WERI-Rb-1 (cell line): ENCODE data around the gene FGD5.

Source experiments
- DNase-seq: peaks from one replicate; pipeline ENCODE4 v3.0.0-alpha.2; 2020
- H3K27ac ChIP-seq: fragments of 250-450 bp; sonication (Bioruptor Pico); 2 replicates; pipeline ENCODE4 v1.5.1; 2020; ENCODE audit warnings: mild to moderate bottlenecking, moderate library complexity
- H3K27me3 ChIP-seq: fragments of 250-450 bp; sonication (Bioruptor Pico); 2 replicates; pipeline ENCODE4 v1.5.1; 2021; ENCODE audit warnings: mild to moderate bottlenecking, low read depth, moderate library complexity; ENCODE audit not compliant: insufficient read depth, severe bottlenecking
- H3K36me3 ChIP-seq: fragments of 250-450 bp; sonication (Bioruptor Pico); 2 replicates; pipeline ENCODE4 v1.5.1; 2020; ENCODE audit warnings: mild to moderate bottlenecking, moderate library complexity
- H3K4me3 ChIP-seq: 2 replicates; pipeline ENCODE4 v1.5.1; 2011; ENCODE audit warnings: low read depth, mild to moderate bottlenecking, control low read depth, low read length
- H3K9me3 ChIP-seq: fragments of 250-450 bp; sonication (Bioruptor Pico); 2 replicates; pipeline ENCODE4 v1.5.1; 2021; ENCODE audit warnings: mild to moderate bottlenecking, moderate library complexity; ENCODE audit not compliant: severe bottlenecking
- TF ChIP-seq, protein P1 (sequence below): IDR thresholded peaks from 2 replicates; pipeline ENCODE4 v1.5.1; 2011; ENCODE audit warnings: low read depth, mild to moderate bottlenecking, control low read depth, inconsistent platforms, low read length

FGD5 gene

DNA sequence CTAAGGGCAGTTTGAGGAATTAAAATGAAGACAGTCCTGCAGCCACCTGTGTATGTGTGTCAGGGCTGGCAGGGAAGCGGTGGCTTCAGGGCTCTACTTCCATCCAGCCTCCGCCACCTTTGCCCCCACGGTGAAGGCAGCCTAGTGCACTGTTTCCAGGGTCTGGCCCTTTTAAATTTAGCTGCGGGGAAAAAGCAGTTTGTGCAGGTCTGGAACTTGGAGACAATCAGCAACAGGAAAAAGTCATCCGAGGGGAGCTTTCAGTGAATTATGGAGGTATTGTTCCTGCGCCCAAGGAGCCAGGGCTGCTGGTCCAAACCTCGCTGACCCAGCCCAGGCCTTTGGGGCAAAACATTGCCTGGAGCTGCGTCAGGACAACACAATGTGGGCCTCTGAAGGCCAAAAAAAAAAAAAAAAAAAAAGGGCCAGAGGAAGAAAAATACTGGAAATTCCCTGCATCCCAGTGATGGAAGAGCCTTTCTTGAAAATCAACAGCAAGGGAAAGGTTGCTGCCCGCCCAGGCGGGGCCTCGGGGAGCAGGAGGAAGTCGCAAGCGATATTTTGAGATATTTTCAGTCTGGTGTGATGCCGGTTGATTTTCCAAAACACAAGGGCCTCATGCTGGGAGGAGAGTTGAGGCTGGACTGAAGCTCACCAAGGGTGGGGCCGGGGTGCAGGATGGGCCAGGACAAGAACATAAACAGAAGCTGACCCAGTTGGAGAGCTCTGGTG is 25.5 kb upstream of the FGD5 start:
- Histone ChIP-seq H3K4me3 (no peak overlapping the region), H3K36me3 (no peaks in the 10 kb centered on the region), H3K27ac (no peak overlapping the region), H3K27me3 (peaks cover 71% of the 10 kb centered on the region), H3K9me3 (no peaks in the 10 kb centered on the region)
- DNase-seq, result no peak
- TF ChIP-seq, protein P1, sequence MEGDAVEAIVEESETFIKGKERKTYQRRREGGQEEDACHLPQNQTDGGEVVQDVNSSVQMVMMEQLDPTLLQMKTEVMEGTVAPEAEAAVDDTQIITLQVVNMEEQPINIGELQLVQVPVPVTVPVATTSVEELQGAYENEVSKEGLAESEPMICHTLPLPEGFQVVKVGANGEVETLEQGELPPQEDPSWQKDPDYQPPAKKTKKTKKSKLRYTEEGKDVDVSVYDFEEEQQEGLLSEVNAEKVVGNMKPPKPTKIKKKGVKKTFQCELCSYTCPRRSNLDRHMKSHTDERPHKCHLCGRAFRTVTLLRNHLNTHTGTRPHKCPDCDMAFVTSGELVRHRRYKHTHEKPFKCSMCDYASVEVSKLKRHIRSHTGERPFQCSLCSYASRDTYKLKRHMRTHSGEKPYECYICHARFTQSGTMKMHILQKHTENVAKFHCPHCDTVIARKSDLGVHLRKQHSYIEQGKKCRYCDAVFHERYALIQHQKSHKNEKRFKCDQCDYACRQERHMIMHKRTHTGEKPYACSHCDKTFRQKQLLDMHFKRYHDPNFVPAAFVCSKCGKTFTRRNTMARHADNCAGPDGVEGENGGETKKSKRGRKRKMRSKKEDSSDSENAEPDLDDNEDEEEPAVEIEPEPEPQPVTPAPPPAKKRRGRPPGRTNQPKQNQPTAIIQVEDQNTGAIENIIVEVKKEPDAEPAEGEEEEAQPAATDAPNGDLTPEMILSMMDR, result no peak

DNA sequence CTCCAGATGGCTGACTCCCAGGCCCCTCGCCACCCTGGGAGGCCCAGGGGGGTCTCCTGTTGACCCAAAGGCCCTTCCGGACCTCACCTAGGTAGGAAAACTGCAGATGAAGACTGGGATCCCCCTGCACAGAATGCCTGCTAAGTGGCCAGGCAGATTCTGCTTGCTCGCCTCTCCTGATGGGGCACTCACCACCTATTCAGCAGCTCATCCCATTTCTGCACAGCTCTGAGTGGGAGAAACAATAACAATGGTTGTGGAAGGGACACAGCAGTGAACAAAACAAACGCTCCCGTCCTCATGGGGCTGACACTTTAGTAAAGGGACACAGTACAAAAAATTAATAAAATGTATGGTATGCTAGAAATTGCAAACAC is 24.9 kb upstream of the FGD5 start:
- H3K27ac ChIP-seq, result no peak overlapping the region
- TF ChIP-seq, protein P1, result no peak
- no peaks in the 10 kb centered on the region for H3K36me3 ChIP-seq
- DNase-seq, result no peak
- no peak overlapping the region for H3K4me3 ChIP-seq
- no peaks in the 10 kb centered on the region for H3K9me3 ChIP-seq
- H3K27me3 ChIP-seq, result peaks cover 76% of the 10 kb centered on the region

DNA sequence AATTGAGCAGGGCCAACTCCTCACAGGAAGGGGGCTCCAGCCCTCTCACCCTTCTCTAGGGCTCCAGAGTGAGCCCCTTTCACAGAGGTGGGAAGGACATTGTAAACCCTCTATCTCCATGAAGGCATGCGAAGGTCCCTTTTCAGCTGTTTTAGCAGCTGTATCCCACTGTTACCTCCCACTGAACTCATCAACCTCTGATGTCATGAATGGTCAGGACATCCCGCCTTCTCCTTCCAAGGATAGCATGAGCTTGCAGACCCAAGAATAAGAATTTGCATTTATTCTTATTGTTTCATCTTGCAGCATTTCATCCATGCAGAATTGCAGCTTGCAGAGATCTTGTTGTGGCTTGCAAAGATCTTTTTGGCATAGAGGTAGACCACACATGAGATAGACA is 24.3 kb upstream of the FGD5 start:
- no peak for DNase-seq
- Histone ChIP-seq H3K9me3 (no peaks in the 10 kb centered on the region), H3K27ac (no peak overlapping the region), H3K4me3 (no peak overlapping the region), H3K36me3 (no peaks in the 10 kb centered on the region), H3K27me3 (peaks cover 74% of the 10 kb centered on the region)
- TF ChIP-seq, protein P1, result no peak

DNA sequence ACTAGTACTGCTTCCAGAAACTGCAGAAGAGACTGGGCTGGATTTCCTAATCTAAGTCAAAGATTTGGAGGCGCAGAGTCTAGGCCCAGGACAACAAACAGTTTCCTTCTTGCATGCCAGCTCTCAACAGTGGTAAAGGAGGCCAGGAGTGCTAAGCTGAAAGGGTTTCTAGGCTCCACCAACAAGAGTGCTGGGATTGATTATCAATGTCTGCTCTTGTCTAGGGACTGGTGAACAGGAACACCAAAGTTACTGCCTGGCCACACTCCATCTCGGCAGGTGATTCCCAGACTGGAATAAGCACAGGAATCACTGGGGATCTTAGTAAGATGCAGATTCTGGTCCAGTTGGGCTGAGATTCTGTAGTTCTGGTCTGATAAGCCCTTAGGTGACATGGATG is 22.8 kb upstream of the FGD5 start:
- Histone ChIP-seq H3K36me3 (no peaks in the 10 kb centered on the region), H3K9me3 (peaks cover 4% of the 10 kb centered on the region), H3K4me3 (no peak overlapping the region), H3K27me3 (peaks cover 69% of the 10 kb centered on the region), H3K27ac (no peak overlapping the region)
- TF ChIP-seq, protein P1, result no peak
- DNase-seq, result no peak

DNA sequence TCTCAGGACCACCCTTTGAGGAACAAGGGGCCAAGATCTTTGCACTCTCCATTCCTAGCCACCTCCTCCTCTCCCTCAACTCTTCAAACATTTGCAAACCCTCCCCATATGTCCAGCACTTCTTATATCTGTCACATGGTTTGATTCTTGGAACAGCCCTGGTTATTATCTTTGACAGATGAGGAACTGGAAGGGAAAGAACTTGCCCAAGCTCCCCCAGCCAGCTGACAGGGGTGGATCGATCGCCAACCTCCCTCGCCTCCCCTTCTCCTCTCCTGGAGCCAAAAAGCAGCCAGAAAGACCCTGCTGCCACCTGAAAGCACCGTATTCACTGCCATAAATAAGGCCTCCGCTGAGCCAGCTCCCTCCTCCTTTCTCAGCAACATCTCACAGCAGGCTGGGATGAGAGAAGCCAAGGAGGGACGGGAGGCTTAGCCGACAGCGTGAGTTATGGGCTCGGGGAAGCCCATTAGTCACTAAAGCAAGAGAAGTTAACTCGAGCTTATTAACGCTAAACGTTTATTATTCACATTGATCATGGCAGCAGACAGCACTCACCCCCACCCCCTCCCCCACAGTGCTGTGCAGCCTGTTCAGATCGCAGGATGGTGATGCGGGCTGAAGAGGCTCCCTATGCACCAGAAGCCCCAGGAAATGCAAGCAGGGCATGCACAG is 22.2 kb upstream of the FGD5 start:
- DNase-seq, result no peak
- H3K27me3 ChIP-seq, result peaks cover 69% of the 10 kb centered on the region
- TF ChIP-seq, protein P1, result no peak

More for the DNA sequence above, 22.2 kb upstream of the FGD5 start:
- H3K4me3 ChIP-seq, result no peak overlapping the region
- H3K27ac ChIP-seq, result no peak overlapping the region
- peaks cover 4% of the 10 kb centered on the region for H3K9me3 ChIP-seq
- no peaks in the 10 kb centered on the region for H3K36me3 ChIP-seq
